ENCODE data around the gene DCTN2.

DNA sequence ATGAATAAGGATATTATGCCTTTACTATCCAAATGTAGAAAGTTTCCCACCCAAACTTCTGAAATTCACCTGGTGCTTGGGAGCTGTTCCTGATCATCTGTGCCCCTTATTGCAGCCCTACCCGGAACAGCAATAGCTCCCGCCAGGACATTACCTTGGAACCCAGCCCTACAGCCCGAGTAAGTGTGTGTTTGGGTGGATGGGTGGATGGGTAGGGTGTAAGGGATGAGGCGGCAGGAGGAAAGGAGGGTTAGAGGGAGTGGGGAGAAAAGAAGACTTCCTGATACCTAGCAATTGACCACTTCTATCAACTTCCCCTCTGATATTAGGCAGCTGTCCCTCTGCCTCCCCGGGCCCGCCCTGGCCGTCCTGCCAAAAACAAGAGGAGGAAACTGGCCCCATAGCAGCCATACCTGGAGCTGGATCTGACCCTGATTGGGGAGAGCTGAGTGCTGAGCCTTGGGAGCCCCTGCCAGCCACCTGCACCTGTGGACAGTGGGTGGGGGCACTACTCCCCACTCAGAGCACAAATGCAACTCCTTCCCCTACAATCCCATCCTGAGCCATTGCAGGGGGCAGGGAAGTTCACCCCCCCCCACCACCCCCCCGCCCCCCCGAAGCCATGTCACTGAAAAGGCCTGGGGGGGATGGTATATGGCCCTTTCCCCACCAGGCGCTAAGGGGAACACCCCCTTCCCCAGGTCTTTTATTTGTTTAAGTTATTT lies 18.0 kb downstream of the DCTN2 start:
- TF ChIP-seq, protein P1, sequence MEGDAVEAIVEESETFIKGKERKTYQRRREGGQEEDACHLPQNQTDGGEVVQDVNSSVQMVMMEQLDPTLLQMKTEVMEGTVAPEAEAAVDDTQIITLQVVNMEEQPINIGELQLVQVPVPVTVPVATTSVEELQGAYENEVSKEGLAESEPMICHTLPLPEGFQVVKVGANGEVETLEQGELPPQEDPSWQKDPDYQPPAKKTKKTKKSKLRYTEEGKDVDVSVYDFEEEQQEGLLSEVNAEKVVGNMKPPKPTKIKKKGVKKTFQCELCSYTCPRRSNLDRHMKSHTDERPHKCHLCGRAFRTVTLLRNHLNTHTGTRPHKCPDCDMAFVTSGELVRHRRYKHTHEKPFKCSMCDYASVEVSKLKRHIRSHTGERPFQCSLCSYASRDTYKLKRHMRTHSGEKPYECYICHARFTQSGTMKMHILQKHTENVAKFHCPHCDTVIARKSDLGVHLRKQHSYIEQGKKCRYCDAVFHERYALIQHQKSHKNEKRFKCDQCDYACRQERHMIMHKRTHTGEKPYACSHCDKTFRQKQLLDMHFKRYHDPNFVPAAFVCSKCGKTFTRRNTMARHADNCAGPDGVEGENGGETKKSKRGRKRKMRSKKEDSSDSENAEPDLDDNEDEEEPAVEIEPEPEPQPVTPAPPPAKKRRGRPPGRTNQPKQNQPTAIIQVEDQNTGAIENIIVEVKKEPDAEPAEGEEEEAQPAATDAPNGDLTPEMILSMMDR (IDR thresholded peaks at IDR 0.05; ENCODE audit: insufficient read depth, low read depth, low read length) = no peak
- no peak for TF ChIP-seq EZH2 (IDR thresholded peaks at IDR 0.05; ENCODE audit: insufficient read depth, low read length)

Measured in astrocyte (in vitro differentiated cells and primary cell).